ENCODE measurements around the gene PRR13. TPM values are rescaled to one million over a fixed set of nuclear protein-coding genes. Genes with fewer than 3 reads are reported as not detected.

PRR13 gene
- total and polyA plus RNA-seq, 2 of the 13 experiments (the other 11 are each of a cell fraction or from before 2014, with no cell fraction given): 65.0 to 102 TPM

DNA sequence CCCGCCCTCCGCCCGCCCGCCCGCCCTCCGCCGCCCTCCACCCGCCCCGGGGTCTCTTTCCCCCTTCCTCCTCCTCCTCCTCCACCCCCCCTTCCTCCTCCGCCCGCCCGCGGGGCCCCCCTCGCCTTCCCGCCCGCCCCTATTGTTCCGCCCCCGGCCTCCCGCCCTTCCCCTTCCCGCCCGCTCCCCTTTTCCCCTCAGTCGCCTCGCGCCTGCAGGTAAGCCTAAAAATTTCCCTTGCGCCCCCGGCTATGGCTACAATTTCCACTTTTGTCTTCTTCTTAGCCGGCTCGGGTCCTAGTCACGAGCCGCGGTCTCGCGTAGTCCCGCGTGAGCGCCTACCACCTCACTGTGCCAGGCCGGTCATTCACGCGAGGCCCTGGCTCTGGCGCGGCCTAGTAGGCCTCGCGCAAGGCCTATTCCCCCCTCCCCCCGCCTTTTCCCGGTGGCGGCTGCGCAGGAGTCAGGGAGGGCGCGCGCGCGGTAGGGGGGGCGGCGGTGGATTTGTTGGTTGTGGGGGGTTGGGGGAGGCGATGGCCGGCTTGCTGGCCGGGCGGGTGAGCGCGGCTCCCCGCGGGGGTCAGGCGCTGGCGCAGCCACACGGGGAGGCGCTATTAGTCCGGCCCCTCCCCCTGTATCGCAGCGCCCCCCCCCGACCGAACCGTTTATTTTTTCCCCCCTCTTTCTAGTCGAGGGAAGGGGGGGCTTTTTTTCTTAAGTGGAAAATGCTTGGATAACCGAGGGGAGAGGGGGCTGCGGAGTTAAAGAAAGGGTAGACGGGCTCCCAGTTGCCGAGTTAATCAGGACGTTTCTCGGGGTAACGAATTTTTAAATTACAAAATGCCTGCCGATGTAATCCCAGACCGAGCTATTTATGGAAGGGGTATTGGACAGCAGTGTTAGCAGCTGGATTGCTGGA, 10.9 kb downstream of the PRR13 start (continued):
- TF ChIP-seq, protein P1, sequence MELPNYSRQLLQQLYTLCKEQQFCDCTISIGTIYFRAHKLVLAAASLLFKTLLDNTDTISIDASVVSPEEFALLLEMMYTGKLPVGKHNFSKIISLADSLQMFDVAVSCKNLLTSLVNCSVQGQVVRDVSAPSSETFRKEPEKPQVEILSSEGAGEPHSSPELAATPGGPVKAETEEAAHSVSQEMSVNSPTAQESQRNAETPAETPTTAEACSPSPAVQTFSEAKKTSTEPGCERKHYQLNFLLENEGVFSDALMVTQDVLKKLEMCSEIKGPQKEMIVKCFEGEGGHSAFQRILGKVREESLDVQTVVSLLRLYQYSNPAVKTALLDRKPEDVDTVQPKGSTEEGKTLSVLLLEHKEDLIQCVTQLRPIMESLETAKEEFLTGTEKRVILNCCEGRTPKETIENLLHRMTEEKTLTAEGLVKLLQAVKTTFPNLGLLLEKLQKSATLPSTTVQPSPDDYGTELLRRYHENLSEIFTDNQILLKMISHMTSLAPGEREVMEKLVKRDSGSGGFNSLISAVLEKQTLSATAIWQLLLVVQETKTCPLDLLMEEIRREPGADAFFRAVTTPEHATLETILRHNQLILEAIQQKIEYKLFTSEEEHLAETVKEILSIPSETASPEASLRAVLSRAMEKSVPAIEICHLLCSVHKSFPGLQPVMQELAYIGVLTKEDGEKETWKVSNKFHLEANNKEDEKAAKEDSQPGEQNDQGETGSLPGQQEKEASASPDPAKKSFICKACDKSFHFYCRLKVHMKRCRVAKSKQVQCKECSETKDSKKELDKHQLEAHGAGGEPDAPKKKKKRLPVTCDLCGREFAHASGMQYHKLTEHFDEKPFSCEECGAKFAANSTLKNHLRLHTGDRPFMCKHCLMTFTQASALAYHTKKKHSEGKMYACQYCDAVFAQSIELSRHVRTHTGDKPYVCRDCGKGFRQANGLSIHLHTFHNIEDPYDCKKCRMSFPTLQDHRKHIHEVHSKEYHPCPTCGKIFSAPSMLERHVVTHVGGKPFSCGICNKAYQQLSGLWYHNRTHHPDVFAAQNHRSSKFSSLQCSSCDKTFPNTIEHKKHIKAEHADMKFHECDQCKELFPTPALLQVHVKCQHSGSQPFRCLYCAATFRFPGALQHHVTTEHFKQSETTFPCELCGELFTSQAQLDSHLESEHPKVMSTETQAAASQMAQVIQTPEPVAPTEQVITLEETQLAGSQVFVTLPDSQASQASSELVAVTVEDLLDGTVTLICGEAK (IDR thresholded peaks at IDR 0.05): no peak
- TF ChIP-seq, protein P1 (CRISPR knock-in tag; IDR thresholded peaks at IDR 0.05): peak; percentile 70; the same call in 1 of the 2 replicates
- TF ChIP-seq CCAR2 (optimal IDR thresholded peaks at IDR 0.05; ENCODE audit: low read depth, low read length) (peak; percentile 31), PTBP1 (IDR thresholded peaks at IDR 0.05; ENCODE audit: low read depth, low read length, poor library complexity, severe bottlenecking) (peak; percentile 53), FOXO1 (CRISPR knock-in tag; IDR thresholded peaks at IDR 0.05) (0 out of 2 replicates have a peak, but pooled peaks have one; percentile 17), ZNF562 (CRISPR knock-in tag; IDR thresholded peaks at IDR 0.05; ENCODE audit: borderline replicate concordance) (no peak), NFYC (CRISPR knock-in tag; IDR thresholded peaks at IDR 0.05) (no peak), ZBTB20 (CRISPR knock-in tag; IDR thresholded peaks at IDR 0.05; ENCODE audit: borderline replicate concordance, low read depth) (peak; percentile 44; the same call in 1 of the 2 replicates), RAD21 (CRISPR knock-in tag; IDR thresholded peaks at IDR 0.05) (0 out of 2 replicates have a peak, but pooled peaks have one; percentile 16), ETV6 (CRISPR knock-in tag; conservative IDR thresholded peaks at IDR 0.05) (peak; percentile 27; the same call in 1 of the 2 replicates), PHB2 (IDR thresholded peaks at IDR 0.05; ENCODE audit: partially characterized antibody) (no peak), ZC3H4 (CRISPR knock-in tag; IDR thresholded peaks at IDR 0.05; ENCODE audit: borderline replicate concordance) (peak; percentile 49; the same call in 1 of the 2 replicates), KDM5A (IDR thresholded peaks at IDR 0.05; ENCODE audit: borderline replicate concordance, low read length) (peak; percentile 71; the same call in 1 of the 2 replicates)
- TF ChIP-seq, protein P2, sequence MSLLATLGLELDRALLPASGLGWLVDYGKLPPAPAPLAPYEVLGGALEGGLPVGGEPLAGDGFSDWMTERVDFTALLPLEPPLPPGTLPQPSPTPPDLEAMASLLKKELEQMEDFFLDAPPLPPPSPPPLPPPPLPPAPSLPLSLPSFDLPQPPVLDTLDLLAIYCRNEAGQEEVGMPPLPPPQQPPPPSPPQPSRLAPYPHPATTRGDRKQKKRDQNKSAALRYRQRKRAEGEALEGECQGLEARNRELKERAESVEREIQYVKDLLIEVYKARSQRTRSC (CRISPR knock-in tag; IDR thresholded peaks at IDR 0.05; ENCODE audit: low read depth): no peak; the same call in 1 of the 2 replicates
- TF ChIP-seq, protein P3, sequence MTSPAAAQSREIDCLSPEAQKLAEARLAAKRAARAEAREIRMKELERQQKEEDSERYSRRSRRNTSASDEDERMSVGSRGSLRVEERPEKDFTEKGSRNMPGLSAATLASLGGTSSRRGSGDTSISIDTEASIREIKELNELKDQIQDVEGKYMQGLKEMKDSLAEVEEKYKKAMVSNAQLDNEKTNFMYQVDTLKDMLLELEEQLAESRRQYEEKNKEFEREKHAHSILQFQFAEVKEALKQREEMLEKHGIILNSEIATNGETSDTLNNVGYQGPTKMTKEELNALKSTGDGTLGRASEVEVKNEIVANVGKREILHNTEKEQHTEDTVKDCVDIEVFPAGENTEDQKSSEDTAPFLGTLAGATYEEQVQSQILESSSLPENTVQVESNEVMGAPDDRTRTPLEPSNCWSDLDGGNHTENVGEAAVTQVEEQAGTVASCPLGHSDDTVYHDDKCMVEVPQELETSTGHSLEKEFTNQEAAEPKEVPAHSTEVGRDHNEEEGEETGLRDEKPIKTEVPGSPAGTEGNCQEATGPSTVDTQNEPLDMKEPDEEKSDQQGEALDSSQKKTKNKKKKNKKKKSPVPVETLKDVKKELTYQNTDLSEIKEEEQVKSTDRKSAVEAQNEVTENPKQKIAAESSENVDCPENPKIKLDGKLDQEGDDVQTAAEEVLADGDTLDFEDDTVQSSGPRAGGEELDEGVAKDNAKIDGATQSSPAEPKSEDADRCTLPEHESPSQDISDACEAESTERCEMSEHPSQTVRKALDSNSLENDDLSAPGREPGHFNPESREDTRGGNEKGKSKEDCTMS (CRISPR knock-in tag; conservative IDR thresholded peaks at IDR 0.05): no peak

Measured in HepG2 (cell line).